ENCODE data around the gene ALDH7A1. TPM values are rescaled to one million over a fixed set of nuclear protein-coding genes. Genes with fewer than 3 reads are reported as not detected.

Gene ALDH7A1
- total RNA-seq, 1 donor from 2014 or later: 119 TPM

GRCh38 chr5:126542441-126542840, 52.6 kb downstream of the ALDH7A1 start:
- no peak for DNase-seq (ENCODE audit: low spot score in 2 of 2, unreplicated experiment in 2 of 2)
- TF ChIP-seq CTCF (IDR thresholded peaks at IDR 0.05; ENCODE audit: unreplicated experiment): no peak
- H3K4me3 Mint-ChIP-seq: no peak overlapping the region
- peak overlapping the region; percentile 22 for H3K27ac Mint-ChIP-seq
- H3K27me3 Mint-ChIP-seq (ENCODE audit: low read depth): no peaks in the 10 kb centered on the region
- no peaks in the 10 kb centered on the region for H3K9me3 Mint-ChIP-seq
- peaks cover 11% of the 10 kb centered on the region for H3K4me1 Mint-ChIP-seq
- H3K36me3 Mint-ChIP-seq: peaks cover 19% of the 10 kb centered on the region

GRCh38 chr5:126540631-126541030, 54.4 kb downstream of the ALDH7A1 start:
- no peaks in the 10 kb centered on the region for H3K9me3 Mint-ChIP-seq
- no peak overlapping the region for H3K4me3 Mint-ChIP-seq
- H3K27ac Mint-ChIP-seq: no peak overlapping the region
- H3K27me3 Mint-ChIP-seq (ENCODE audit: low read depth): no peaks in the 10 kb centered on the region
- peaks cover 11% of the 10 kb centered on the region for H3K4me1 Mint-ChIP-seq
- H3K36me3 Mint-ChIP-seq: peaks cover 9% of the 10 kb centered on the region
- no peak for TF ChIP-seq CTCF (IDR thresholded peaks at IDR 0.05; ENCODE audit: unreplicated experiment)
- DNase-seq (ENCODE audit: low spot score in 2 of 2, unreplicated experiment in 2 of 2): no peak

- no peak for DNase-seq (ENCODE audit: low spot score in 2 of 2, unreplicated experiment in 2 of 2)
- Mint-ChIP-seq H3K4me1 (peaks cover 11% of the 10 kb centered on the region), H3K27me3 (ENCODE audit: low read depth) (no peaks in the 10 kb centered on the region), H3K27ac (peak overlapping the region; percentile 52), H3K4me3 (no peak overlapping the region), H3K9me3 (no peaks in the 10 kb centered on the region), H3K36me3 (peaks cover 4% of the 10 kb centered on the region)
- no peak for TF ChIP-seq CTCF (IDR thresholded peaks at IDR 0.05; ENCODE audit: unreplicated experiment)
Observed at GRCh38 chr5:126538579-126538978, 56.4 kb downstream of the ALDH7A1 start.

- no peaks in the 10 kb centered on the region for H3K9me3 Mint-ChIP-seq
- no peak for DNase-seq (ENCODE audit: low spot score in 2 of 2, unreplicated experiment in 2 of 2)
- peak; percentile 40 for TF ChIP-seq CTCF (IDR thresholded peaks at IDR 0.05; ENCODE audit: unreplicated experiment)
- H3K36me3 Mint-ChIP-seq: no peaks in the 10 kb centered on the region
- H3K4me1 Mint-ChIP-seq: peaks cover 13% of the 10 kb centered on the region
- no peak overlapping the region for H3K4me3 Mint-ChIP-seq
- H3K27ac Mint-ChIP-seq: no peak overlapping the region
- H3K27me3 Mint-ChIP-seq (ENCODE audit: low read depth): no peaks in the 10 kb centered on the region
Observed at GRCh38 chr5:126536874-126537273, 58.1 kb downstream of the ALDH7A1 start.

- H3K4me1 Mint-ChIP-seq: peaks cover 22% of the 10 kb centered on the region
- no peak for DNase-seq (ENCODE audit: low spot score in 2 of 2, unreplicated experiment in 2 of 2)
- no peak overlapping the region for H3K27ac Mint-ChIP-seq
- H3K27me3 Mint-ChIP-seq (ENCODE audit: low read depth): no peaks in the 10 kb centered on the region
- no peaks in the 10 kb centered on the region for H3K9me3 Mint-ChIP-seq
- H3K36me3 Mint-ChIP-seq: no peaks in the 10 kb centered on the region
- no peak for TF ChIP-seq CTCF (IDR thresholded peaks at IDR 0.05; ENCODE audit: unreplicated experiment)
- no peak overlapping the region for H3K4me3 Mint-ChIP-seq
Observed at GRCh38 chr5:126535856-126536545, 59.0 kb downstream of the ALDH7A1 start.

Measured in mesothelial cell of epicardium (in vitro differentiated cells).